ENCODE measurements around the gene LRRC4. TPM values are rescaled to one million over a fixed set of nuclear protein-coding genes. Genes with fewer than 3 reads are reported as not detected.

Gene LRRC4
- total RNA-seq, 4 donors from 2014 or later: 1.6 to 2.5 (median 2.1) TPM; not detected in 1

DNA sequence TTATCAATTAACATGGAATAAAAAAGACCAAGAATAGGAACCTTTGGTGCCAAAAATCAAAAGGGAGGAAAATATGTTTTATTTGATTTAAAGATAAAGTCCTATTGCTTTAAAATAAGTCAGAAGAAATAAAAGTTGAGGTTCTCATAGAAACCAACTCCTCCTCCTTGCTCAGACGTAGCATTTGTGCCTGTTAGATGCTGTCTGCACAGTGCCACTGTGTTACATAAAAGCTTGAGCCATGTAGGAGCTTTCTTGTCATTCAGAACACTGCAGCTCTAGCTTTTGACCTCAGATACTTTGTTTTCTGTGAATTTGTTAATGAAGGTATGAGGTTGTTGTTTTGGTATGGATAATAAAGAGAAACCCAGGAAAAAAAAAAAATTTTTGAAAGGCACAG is 50.3 kb downstream of the LRRC4 start:
- H3K9me3 ChIP-seq: peaks cover 0 to 13% (median 0%) of the 10 kb centered on the region in 4 donors
- H3K27me3 ChIP-seq: no peaks in the 10 kb centered on the region
- DNase-seq: no peak
- H3K4me3 ChIP-seq: no peak overlapping the region
- H3K36me3 ChIP-seq: peaks cover 0 to 4% (median 0%) of the 10 kb centered on the region in 3 donors
- no peak for TF ChIP-seq POLR2A (IDR thresholded peaks at IDR 0.05)
- TF ChIP-seq, protein P1, sequence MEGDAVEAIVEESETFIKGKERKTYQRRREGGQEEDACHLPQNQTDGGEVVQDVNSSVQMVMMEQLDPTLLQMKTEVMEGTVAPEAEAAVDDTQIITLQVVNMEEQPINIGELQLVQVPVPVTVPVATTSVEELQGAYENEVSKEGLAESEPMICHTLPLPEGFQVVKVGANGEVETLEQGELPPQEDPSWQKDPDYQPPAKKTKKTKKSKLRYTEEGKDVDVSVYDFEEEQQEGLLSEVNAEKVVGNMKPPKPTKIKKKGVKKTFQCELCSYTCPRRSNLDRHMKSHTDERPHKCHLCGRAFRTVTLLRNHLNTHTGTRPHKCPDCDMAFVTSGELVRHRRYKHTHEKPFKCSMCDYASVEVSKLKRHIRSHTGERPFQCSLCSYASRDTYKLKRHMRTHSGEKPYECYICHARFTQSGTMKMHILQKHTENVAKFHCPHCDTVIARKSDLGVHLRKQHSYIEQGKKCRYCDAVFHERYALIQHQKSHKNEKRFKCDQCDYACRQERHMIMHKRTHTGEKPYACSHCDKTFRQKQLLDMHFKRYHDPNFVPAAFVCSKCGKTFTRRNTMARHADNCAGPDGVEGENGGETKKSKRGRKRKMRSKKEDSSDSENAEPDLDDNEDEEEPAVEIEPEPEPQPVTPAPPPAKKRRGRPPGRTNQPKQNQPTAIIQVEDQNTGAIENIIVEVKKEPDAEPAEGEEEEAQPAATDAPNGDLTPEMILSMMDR (IDR thresholded peaks at IDR 0.05): no peak
- no peaks in the 10 kb centered on the region for H3K4me1 ChIP-seq
- no peak overlapping the region for H3K27ac ChIP-seq

DNA sequence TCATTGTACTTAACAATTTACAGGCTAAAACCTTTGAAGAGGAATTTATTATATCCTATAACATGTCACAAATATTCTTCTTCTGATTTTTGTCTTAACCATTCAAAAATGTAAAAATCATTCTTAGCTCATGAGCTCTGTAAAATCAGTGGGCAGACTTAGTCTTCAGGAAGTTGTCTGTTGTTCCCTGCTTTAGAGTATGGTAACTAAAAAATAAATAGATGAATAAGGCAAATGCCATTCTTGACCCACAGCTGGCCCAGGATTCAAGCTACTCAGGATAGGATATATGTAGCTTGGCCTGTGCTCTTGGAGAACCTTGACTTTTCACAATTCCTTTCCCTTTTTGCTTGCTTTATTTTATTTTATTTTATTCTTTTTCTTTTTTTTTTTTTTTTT is 51.5 kb downstream of the LRRC4 start:
- TF ChIP-seq, protein P1 (IDR thresholded peaks at IDR 0.05): no peak
- no peak for TF ChIP-seq POLR2A (IDR thresholded peaks at IDR 0.05)
- no peak for DNase-seq
- Histone ChIP-seq H3K27ac (no peak overlapping the region), H3K4me1 (no peaks in the 10 kb centered on the region), H3K36me3 (peaks cover 0 to 4% (median 0%) of the 10 kb centered on the region in 3 donors), H3K9me3 (peaks cover 0 to 13% (median 0%) of the 10 kb centered on the region in 4 donors), H3K4me3 (no peak overlapping the region), H3K27me3 (no peaks in the 10 kb centered on the region)

DNA sequence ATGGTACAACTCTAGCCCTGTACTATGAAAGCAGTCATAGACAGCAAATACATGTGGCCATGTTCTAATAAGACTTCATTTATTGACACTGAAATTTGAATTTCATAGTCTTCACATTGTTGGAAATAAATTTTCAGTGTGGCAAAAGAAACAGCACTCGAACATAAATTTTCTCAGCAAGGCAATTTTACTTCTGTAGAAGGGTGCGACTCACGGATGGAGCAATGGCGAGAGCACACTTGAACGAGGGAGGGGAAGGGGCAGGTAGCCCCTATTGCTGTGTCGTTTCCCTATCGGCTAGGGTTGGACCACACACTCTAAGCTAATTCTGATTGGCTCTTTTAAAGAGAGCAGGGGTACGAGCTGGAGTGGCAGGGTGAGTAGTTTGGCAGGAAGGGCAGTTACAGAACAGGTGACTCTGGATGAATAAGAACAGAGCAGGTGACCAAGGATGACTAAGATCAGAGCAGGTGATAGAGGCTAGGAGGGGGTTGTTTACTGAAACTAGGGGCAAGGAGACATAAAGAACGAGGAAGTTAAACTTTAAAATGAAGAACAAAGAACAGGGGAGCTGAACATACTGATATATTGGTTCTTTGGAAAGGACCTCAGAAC is 52.0 kb downstream of the LRRC4 start:
- DNase-seq: no peak
- Histone ChIP-seq H3K27me3 (no peaks in the 10 kb centered on the region), H3K36me3 (peaks cover 0 to 4% (median 0%) of the 10 kb centered on the region in 3 donors), H3K27ac (no peak overlapping the region), H3K4me1 (no peaks in the 10 kb centered on the region), H3K4me3 (no peak overlapping the region), H3K9me3 (peaks cover 0 to 13% (median 0%) of the 10 kb centered on the region in 4 donors)
- no peak for TF ChIP-seq POLR2A (IDR thresholded peaks at IDR 0.05)
- TF ChIP-seq, protein P1 (IDR thresholded peaks at IDR 0.05): no peak

DNA sequence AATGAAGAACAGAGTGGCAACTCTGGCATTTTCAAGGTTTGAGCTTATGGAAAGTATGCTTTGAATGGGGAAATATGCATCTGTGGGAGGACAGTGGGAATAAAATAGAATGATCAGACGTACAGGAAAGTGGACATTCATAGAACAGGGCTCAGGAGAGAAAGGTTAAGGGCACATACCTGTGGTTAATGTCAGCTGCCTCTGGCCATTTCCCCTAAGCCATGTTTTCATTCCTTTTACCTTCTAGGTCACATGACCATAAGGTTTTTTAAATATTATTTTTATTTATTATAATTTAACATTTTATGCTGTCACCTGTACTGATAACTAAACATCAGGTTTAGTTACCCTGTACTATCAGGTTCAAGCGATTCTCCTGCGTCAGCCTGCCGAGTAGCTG is 52.8 kb downstream of the LRRC4 start:
- Histone ChIP-seq H3K36me3 (peaks cover 0 to 4% (median 0%) of the 10 kb centered on the region in 3 donors), H3K27me3 (no peaks in the 10 kb centered on the region), H3K4me1 (no peaks in the 10 kb centered on the region), H3K9me3 (peaks cover 0 to 13% (median 0%) of the 10 kb centered on the region in 4 donors), H3K4me3 (no peak overlapping the region), H3K27ac (no peak overlapping the region)
- DNase-seq: no peak
- TF ChIP-seq, protein P1 (IDR thresholded peaks at IDR 0.05): no peak
- no peak for TF ChIP-seq POLR2A (IDR thresholded peaks at IDR 0.05)

Other genes starting within 250 kb of the LRRC4 start
- gene LEP, start 209.8 kb upstream of the LRRC4 start, total RNA-seq: under 1 TPM in 1 of 4 donors, not detected in 3; 0.27 TPM